HL-60 (cell line): Measurements from ENCODE around the gene TMEM18.

Experiments
- CTCF ChIP-seq: IDR thresholded peaks from one replicate; pipeline ENCODE4 v1.5.1; 2011; ENCODE audit warnings: low read length, control low read depth, inconsistent platforms; ENCODE audit not compliant: insufficient read depth
- GABPA ChIP-seq: IDR thresholded peaks from 2 replicates; pipeline ENCODE4 v1.6.1; 2012; ENCODE audit warnings: low read depth
- POLR2AphosphoS5 ChIP-seq: IDR thresholded peaks from 2 replicates; pipeline ENCODE4 v1.6.1; 2012; ENCODE audit warnings: low read depth
- REST ChIP-seq: IDR thresholded peaks from 2 replicates; pipeline ENCODE4 v1.6.1; 2012; ENCODE audit warnings: low read depth; ENCODE audit not compliant: insufficient replicate concordance

GRCh38 chr2:677056-677958 lies at the start of gene TMEM18:
- TF ChIP-seq POLR2AphosphoS5 = peak; percentile 95
- no peak for TF ChIP-seq CTCF
- TF ChIP-seq REST = peak; percentile 59
- no peak for TF ChIP-seq GABPA
